ENCODE data around the gene MPHOSPH6.
A peak's percentile ranks its signal among the peaks of the same experiment; 100 is the strongest.

MPHOSPH6 gene

GRCh38 chr16:82152196-82152595 is 17.8 kb downstream of the MPHOSPH6 start:
- H3K27ac ChIP-seq: peak overlapping the region; percentile 91
- TF ChIP-seq ZFX (IDR thresholded peaks at IDR 0.05): no peak
- no peak for TF ChIP-seq CTCF (conservative IDR thresholded peaks at IDR 0.05)

GRCh38 chr16:82150549-82150948 is 19.5 kb downstream of the MPHOSPH6 start:
- TF ChIP-seq CTCF (conservative IDR thresholded peaks at IDR 0.05): no peak
- peak overlapping the region; percentile 79; the same call in 1 of the 2 replicates for H3K27ac ChIP-seq

GRCh38 chr16:82149536-82149935 is 20.5 kb downstream of the MPHOSPH6 start:
- peak overlapping the region; percentile 79 for H3K27ac ChIP-seq
- TF ChIP-seq CTCF (conservative IDR thresholded peaks at IDR 0.05) (no peak), ZFX (IDR thresholded peaks at IDR 0.05) (no peak)

- H3K27ac ChIP-seq: no peak overlapping the region
- TF ChIP-seq ZFX (IDR thresholded peaks at IDR 0.05) (no peak), CTCF (conservative IDR thresholded peaks at IDR 0.05) (no peak)
Measured at GRCh38 chr16:82147546-82147945, 22.5 kb downstream of the MPHOSPH6 start.

- TF ChIP-seq ZFX (IDR thresholded peaks at IDR 0.05) (no peak), CTCF (conservative IDR thresholded peaks at IDR 0.05) (no peak)
- H3K27ac ChIP-seq: no peak overlapping the region
Measured at GRCh38 chr16:82146957-82147356, 23.1 kb downstream of the MPHOSPH6 start.

GRCh38 chr16:82146556-82146955 is 23.5 kb downstream of the MPHOSPH6 start:
- no peak overlapping the region for H3K27ac ChIP-seq
- TF ChIP-seq ZFX (IDR thresholded peaks at IDR 0.05): no peak
- TF ChIP-seq CTCF (conservative IDR thresholded peaks at IDR 0.05): no peak

- peak overlapping the region; percentile 83 for H3K27ac ChIP-seq
Measured at GRCh38 chr16:82139286-82139571, 30.8 kb downstream of the MPHOSPH6 start.

GRCh38 chr16:82138478-82139285 is 31.3 kb downstream of the MPHOSPH6 start:
- TF ChIP-seq ZFX (IDR thresholded peaks at IDR 0.05): no peak
- no peak for TF ChIP-seq CTCF (conservative IDR thresholded peaks at IDR 0.05)
- peak overlapping the region; percentile 83 for H3K27ac ChIP-seq

All from C4-2B (cell line).